DMS114 treated with DMSO at 0.1 percent for 48 hours (cell line): ENCODE results near the gene IL17REL.

ENCODE experiments used
- DNase-seq: peaks from one replicate; lab custom pipeline; 2025; ENCODE audit not compliant: unreplicated experiment; lab: John Stamatoyannopoulos, UW

Gene IL17REL

GRCh38 chr22:49958931-49959781, 53.4 kb downstream of the IL17REL start:
- DNase-seq = no peak

- DNase-seq = no peak
Measured at GRCh38 chr22:49958366-49958921, 54.1 kb downstream of the IL17REL start.

DNA sequence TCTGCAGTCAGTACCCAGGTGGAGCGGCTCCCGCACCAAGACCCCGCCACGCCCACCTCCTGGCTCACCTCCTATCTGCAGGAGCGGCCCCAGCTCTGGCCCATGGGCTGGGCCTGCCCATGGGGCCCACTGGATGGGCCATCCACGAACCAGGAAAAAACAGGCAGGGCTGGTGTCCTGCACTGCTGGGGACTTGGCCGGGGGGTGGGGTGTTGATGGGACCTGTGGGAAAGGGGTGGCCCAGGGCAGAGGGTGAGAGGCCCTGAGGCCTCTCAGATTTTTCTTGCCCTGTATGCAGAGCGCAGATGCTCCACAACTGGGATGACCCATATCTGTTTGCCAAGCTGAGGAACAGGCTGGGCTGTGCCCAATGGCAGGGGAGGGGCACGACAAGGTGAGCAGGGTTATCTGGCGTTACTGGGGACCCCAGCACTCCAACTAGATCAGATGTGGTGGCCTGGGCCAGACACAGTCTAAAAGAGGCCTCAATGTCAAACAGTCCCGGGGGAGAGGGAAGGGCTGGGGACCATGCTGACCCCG, 54.7 kb downstream of the IL17REL start:
- DNase-seq = no peak

DNA sequence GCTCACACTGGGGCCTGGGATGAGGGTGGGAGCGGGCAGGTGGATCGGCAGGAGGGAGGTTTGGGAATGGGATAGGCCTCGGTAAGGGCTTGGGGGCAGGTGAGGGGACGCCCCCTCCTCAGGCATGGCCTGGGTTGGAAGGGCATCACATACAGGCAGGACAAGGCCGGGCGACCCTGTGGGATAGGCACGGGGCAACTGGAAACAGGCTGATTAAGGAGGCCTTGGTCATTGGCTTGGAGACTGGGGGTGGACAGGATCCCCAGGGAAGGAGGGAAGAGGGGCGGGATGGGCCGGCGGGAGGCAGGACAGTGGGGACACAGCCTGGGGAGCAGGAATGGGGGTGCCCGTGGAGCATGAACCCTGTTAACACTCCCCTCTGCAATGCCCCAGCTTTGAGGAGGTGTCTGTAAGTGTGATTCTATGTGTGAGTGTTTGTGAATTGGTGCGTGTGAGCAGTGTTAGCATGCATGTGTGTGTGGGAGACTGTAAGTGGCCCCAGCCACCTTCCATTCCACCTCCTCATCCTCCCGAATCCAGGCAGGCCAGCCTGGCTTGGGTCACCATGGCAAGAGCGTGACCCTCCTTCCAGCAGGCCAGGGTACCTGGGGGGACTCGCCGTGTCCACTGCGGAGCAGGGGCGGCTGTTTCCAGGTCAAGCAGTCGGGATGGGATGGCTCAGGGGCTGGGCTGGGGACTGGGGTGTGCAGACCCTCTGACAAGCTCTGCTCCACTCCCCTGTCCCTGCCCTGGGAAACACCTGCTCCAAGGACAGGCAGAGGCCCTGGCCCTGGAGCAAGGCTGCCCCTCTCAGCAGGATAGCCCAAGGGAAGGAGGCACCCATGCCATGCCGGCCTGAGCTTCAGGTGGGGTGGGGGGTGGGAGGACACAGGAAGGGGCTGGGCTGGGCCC, 55.4 kb downstream of the IL17REL start:
- DNase-seq = no peak

DNA sequence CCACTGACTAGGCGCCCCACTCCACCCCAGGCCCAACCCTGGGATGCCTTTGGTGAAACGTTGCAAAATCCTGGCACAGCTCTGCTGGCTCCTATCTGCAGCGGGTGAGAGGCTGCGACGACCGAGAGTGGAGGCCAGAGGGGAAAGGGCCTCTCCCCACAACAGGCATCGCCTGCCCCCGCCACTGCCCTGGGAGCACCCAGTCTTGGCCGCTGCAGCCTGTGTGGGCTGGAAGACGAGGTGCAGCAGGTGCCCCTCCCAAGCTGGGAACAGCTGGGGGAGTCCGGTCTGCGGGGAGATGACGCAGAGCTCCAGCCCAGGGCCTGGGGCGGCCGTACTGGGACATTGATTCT, 56.2 kb downstream of the IL17REL start:
- DNase-seq = no peak

GRCh38 chr22:49955581-49956417, 56.8 kb downstream of the IL17REL start:
- DNase-seq = no peak

GRCh38 chr22:49954991-49955580, 57.5 kb downstream of the IL17REL start:
- no peak for DNase-seq

DNA sequence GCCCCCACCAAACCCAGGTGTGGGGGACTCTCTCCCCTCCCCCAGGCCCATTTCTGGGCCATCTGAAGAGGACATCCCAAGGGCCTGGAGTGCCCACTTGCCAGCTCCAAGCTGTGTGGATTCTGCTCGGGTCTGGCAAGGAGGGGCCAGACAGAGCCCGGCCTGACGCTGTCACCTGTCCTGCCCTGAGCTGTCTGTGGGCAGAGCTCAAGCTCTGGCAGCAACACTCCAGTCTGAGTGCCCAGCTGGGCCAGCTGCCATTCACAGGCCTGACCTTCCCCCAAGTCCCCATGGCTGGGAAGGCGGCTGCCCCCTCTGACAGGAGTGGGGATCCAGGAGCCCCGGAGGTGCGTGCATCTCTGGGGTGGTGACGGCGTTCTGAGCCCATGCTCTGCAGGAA, 58.2 kb downstream of the IL17REL start:
- no peak for DNase-seq

DNA sequence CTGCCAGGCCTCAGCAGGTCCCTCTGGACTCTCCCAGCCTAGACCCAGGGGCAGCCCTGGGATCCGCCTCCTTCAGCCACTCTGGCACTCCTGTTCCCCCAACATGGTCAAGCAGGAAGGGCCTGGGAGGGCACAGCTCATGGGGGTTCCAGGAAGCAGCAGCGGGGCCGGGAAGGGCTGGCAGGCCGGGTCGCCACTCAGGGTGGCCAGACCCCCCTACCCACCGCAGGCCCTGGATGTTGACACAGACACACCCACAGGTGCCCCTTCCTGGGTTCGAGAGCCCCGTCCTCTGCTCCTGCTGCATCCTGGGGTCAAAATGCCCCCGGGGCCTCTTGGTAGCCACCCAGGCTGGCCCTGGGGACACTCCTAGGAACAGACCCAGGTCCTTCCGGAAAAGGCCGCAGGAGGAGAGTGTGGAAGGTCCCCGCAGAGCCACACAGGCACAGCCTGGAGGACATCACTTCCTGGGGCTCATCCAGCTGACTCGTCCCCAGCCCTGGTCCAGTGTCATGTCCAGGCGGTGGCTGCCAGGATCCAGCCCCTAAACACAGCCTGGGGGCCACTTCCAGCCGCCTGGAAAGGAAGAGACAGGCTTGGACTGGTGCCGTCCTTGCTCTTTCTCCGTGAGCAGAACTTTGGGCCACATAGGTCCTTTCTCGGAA, 58.8 kb downstream of the IL17REL start:
- no peak for DNase-seq

DNA sequence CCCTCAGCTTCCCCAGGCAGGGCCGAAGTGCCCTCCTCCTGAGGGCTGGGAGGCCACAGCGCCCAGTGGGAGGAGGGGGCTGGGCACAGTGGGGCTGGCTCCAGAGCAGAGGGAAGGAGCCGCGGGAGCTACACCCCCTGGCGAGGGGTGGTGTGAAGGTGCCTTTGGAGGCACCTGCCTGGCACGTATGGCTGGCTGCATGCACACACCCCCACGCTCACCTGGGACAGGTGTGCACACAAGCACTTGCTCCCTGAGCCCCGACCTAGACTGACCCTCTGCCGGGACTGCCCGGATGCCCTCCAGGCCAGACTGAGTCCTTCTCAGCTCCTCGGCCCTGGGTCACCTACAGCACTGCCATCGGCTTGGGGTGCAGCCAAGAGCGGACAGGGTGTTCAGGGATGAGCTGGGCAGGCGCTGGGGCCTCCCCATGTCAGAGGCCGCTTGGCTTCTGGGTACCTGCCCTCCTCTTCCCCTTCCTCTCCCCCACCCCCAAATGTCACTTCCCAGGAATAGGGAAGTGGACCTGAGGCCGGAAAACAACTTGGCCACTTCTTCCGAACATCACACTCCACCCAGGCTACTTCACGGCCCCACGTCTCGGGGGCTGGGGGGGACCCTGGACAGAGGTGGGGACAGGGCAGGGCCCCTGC, 59.4 kb downstream of the IL17REL start:
- no peak for DNase-seq

DNA sequence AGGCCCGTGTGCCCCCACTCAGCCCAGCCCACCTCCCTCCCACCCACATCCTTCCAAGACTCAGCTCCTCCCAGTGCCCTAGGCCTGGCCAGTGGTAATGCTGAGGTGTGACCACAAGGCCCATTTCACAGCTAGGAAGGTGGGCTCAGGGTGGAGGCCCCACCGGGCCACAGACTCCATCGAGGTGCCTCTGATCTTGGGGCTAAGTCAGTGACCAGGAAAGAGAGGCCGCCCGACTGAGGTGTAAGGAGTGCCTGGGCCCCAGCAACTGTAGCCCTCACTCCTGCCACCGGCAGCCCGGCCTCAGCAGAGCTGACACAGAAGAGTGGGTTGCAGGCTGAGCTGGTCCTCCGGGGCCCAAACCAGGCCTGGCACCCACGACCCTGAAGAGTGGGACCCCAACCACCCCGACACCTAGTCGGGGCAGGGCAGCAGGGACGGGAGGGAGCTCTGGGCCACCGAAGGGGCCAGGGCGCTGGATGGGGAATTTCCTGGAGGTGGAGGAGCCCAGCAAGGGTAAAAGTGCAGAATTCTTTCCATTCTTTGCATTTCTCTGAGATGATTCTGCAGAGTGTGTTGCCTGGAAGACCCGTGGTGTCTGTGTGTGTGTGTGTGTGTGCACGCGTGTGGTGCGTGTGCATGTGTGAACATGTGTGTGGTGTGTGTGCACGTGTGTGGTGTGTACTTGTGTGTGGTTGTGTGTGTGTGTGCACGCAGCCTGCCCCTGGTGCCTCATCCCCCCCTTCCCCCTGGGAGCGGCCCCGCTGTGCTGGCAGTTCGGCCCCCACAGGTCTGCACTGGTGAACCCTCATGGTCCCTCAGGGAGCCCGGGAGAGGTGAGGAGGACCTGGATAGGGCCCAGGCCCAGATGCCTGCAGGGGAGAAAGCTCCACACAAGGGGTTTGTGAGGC, 60.3 kb downstream of the IL17REL start:
- DNase-seq = no peak

DNA sequence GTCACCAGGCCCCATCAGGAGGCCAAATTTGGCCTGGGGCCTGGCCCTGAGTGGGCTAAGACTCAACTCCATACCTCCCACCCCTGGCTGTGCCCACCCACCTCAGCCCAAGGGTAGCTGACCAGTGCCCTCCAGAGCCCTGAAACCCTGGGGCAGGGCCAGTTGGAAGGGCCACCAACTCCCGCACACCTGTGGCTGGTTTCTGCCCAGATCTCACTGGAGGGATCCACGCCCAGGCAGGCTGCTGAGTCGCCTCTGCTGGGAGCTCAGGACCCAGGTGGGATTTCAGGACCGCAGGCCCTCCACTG, 60.9 kb downstream of the IL17REL start:
- no peak for DNase-seq

DNA sequence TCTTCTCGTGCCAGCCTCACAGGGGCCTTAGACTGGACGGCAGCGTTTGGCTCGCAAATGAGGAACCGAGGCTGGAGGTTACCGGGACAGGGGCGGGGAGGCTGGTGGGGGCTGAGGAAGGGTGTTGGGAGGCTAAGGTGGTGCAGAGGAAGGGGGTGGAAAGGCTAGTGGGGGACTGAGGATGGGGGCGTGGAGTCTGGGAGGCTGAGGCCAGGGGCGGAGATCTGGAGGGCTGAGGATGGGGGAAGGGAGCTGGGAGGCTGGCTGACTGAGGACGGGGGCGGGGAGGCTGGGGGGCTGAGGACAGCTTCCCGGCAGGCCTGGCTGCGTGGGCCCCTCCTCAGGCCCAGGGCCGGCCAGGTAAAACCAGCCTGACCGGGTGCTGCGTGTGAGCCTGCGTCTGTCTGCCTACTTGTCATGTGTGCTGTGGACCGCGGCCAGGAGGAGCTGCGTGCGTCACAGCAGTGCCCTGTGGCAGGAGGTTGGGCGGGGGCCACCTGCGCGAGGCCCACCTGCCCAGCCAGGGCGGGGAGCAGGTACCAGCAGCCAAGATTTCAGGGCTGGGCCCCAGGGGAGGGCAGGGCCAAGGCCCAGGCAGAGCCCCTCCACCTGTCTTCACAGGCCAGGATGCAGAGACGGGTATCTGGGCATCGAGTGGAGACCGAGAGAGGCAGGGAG, 61.4 kb downstream of the IL17REL start:
- no peak for DNase-seq

GRCh38 chr22:49950396-49950994, 62.1 kb downstream of the IL17REL start:
- no peak for DNase-seq

GRCh38 chr22:49949914-49950292, 62.7 kb downstream of the IL17REL start:
- DNase-seq = no peak

DNA sequence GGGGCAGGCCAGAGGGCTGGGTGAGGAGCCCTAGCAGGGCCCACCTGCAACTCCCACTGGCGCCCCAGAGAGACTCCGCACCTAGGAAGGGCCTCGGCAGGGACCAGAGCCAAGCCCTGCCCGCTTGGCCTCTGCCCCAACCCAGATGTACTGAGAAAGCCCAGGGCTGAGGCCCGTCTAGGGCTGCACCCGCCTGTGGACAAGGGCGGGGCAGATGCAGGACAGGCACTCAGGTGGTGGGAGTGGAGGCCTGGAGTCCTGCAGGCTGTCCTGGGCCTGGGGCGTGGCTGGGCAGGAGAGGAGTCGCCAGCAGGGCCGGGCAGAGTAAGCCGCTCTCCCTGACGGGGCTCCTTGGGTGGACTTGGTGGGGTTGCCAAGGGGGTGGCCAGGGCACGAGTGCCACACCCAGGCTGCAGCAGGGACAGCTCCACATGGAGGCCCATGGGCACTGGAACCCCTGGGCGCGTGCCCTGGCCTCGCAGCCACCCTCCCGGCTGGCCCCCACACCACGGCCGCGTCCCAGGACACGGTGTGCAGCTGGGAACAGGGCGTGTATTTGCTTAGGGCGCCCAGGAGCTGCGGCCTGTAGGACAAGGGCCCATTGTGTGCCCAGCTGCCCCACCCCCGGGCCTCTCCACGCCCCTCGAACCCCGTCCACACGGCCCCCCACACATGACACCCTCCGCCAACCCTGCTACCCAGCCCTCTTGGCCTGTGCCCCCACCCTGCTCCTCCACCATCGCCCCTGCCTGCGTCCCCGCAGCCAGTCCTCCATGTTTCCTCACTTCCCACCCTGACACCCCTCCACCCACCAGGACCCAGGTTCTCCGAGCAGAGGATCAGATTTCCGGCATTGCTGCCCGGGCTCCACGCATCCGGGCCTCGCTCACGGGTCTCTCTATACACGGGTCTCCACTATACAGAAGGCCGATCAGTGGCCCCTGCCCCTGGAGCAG, 63.3 kb downstream of the IL17REL start:
- DNase-seq = no peak
